ENCODE data around the gene CYP4X1.
"Not testable (repeated sequence)": the region's sequence is repeated elsewhere in the genome, so short reads cannot be mapped to it uniquely, and the experiment has no call there.

The CYP4X1 gene

GRCh38 chr1:47031059-47031458 is 7.6 kb downstream of the CYP4X1 start:
- no peak overlapping the region for H3K4me3 ChIP-seq (ENCODE audit: control insufficient read depth, low read depth, low read length)
- DNase-seq (ENCODE audit: low read depth) = peak; percentile 48
- TF ChIP-seq CTCF (conservative IDR thresholded peaks at IDR 0.05; ENCODE audit: control insufficient read depth, insufficient read depth, low read depth, low read length) = no peak

DNA sequence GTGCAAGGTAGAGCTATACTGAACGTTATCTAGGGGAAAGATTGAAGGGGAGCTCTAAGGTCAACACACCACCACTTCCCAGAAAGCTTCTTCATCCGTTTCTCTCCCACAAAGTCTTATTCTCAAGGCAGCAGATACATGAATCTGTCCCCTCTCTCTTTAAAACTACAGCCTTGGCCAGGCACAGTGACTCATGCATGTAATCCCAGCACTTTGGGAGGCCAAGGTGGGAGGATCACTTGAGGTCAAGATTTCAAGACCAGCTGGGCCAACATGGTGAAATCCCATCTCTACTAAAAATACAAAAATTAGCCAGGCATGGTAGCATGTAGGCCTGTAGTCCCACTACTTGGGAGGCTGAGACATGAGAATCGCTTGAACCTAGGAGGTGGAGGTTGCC is 8.1 kb downstream of the CYP4X1 start:
- peak; percentile 8 for DNase-seq (ENCODE audit: low read depth)
- no peak overlapping the region for H3K4me3 ChIP-seq (ENCODE audit: control insufficient read depth, low read depth, low read length)
- no peak for TF ChIP-seq CTCF (conservative IDR thresholded peaks at IDR 0.05; ENCODE audit: control insufficient read depth, insufficient read depth, low read depth, low read length)

DNA sequence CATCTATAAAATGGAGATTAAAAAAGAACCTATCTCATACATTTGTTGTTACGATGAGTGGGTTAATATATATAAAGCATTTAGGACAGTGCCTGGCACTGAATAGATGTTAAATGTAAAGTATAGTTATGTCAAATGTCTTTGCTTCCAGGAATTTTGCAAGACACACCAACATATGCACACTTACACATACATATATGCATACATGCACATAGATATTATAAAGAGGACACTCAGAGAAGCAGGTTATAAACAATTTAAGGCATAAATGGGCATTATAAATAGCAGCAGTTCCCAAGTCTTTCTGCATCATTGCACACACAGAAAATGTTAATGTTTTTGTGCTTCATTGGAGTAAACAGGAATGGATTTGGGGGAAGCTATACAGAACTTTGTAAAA is 13.3 kb downstream of the CYP4X1 start:
- no peak overlapping the region for H3K4me3 ChIP-seq (ENCODE audit: control insufficient read depth, low read depth, low read length)
- no peak for DNase-seq (ENCODE audit: low read depth)
- no peak for TF ChIP-seq CTCF (conservative IDR thresholded peaks at IDR 0.05; ENCODE audit: control insufficient read depth, insufficient read depth, low read depth, low read length)

- DNase-seq (ENCODE audit: low read depth) = no peak
- no peak overlapping the region for H3K4me3 ChIP-seq (ENCODE audit: control insufficient read depth, low read depth, low read length)
- TF ChIP-seq CTCF (conservative IDR thresholded peaks at IDR 0.05; ENCODE audit: control insufficient read depth, insufficient read depth, low read depth, low read length) = no peak
Measured at GRCh38 chr1:47059376-47059775, 35.9 kb downstream of the CYP4X1 start.

DNA sequence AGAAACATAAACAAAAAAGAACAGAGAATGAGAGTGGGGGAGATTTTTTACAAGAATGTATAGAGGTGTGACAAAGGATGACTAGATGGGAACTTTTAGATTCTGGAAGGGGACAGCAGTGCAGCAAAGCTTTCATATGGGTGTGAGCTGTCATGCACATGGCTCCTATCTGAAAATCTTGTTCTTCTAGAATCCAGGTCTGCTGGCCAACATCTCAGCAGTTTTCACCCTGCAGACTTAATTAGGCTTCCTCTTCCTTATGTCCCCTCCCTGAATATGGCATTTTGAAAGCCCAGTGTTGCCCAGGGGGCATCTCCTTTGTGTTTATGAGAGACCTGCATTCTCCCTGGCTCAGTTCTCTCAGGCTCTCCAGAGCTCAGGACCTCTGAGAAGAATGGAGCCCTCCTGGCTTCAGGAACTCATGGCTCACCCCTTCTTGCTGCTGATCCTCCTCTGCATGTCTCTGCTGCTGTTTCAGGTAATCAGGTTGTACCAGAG is 43.7 kb downstream of the CYP4X1 start, which contains the start of gene CYP4Z1:
TSS of gene CYP4Z1 (plus strand) at position 135 of the 498 bp plus-strand sequence. CDS start at position 395, 260 bp downstream.
- DNase-seq (ENCODE audit: low read depth) = no peak
- no peak within 1 kb of the TSS for H3K4me3 ChIP-seq (ENCODE audit: control insufficient read depth, low read depth, low read length)
- no peak for TF ChIP-seq CTCF (conservative IDR thresholded peaks at IDR 0.05; ENCODE audit: control insufficient read depth, insufficient read depth, low read depth, low read length)

- H3K4me3 ChIP-seq (ENCODE audit: control insufficient read depth, low read depth, low read length); DNase-seq (ENCODE audit: low read depth): not testable (repeated sequence)
Measured at GRCh38 chr1:47069080-47069479, 45.6 kb downstream of the CYP4X1 start.

GRCh38 chr1:47069509-47069908 is 46.0 kb downstream of the CYP4X1 start:
- DNase-seq (ENCODE audit: low read depth) = not testable (repeated sequence)

GRCh38 chr1:47089356-47089755 is 65.9 kb downstream of the CYP4X1 start:
- H3K4me3 ChIP-seq (ENCODE audit: control insufficient read depth, low read depth, low read length) = not testable (repeated sequence)
- DNase-seq (ENCODE audit: low read depth) = peak; percentile 37
- peak; percentile 38 for TF ChIP-seq CTCF (conservative IDR thresholded peaks at IDR 0.05; ENCODE audit: control insufficient read depth, insufficient read depth, low read depth, low read length)

More at GRCh38 chr1:47069509-47069908, 46.0 kb downstream of the CYP4X1 start:
- H3K4me3 ChIP-seq (ENCODE audit: control insufficient read depth, low read depth, low read length) = not testable (repeated sequence)
